Glomerular visceral epithelial cell (primary cell): ENCODE results near the gene CHMP3.

Source experiments
- DNase-seq: peaks from one replicate; pipeline ENCODE4 v3.0.0-alpha.2; 2016; ENCODE audit errors: extremely low spot score

Gene CHMP3

GRCh38 chr2:86466306-86466705 is 96.9 kb downstream of the CHMP3 start:
- DNase-seq = no peak

- no peak for DNase-seq
These were observed 98.6 kb downstream of the CHMP3 start for GRCh38 chr2:86464652-86465051.

- no peak for DNase-seq
These were observed 102.0 kb downstream of the CHMP3 start for GRCh38 chr2:86461042-86461743.

GRCh38 chr2:86455181-86455580 is 108.1 kb downstream of the CHMP3 start:
- DNase-seq = no peak

GRCh38 chr2:86454238-86454637 is 109.0 kb downstream of the CHMP3 start:
- no peak for DNase-seq

GRCh38 chr2:86453836-86454235 is 109.4 kb downstream of the CHMP3 start:
- no peak for DNase-seq
